SK-N-SH (cell line): ENCODE measurements around the gene GRIK5. TPM values are rescaled to one million over a fixed set of nuclear protein-coding genes. Genes with fewer than 3 reads are reported as not detected.

Experiments used
- CTCF ChIA-PET: fragments of 300-600, 350-600 bp; formaldehyde crosslinking; extraction: SDS; loops from one replicate; lab custom pipeline; 2021; lab: Yijun Ruan, JAX
- POLR2A ChIA-PET: fragments of 350-600 bp; sonication (Branson Sonifier 250); formaldehyde crosslinking; extraction: SDS; loops from one replicate; lab custom pipeline; 2020; ENCODE audit warnings: antibody characterized with exemption, inconsistent platforms; lab: Yijun Ruan, JAX
- DNase-seq: peaks from one replicate; pipeline ENCODE4 v3.0.0; 2012
- H2AFZ ChIP-seq: fragments of 200-600 bp; sonication (generic); 2 replicates; pipeline ENCODE4 v1.8.1; 2016; ENCODE audit warnings: antibody characterized with exemption, mild to moderate bottlenecking, low read depth
- H3F3A ChIP-seq: fragments of 200-600 bp; sonication (generic); replicated peaks from 2 replicates; pipeline ENCODE3; 2016; ENCODE audit warnings: antibody characterized with exemption, mild to moderate bottlenecking; ENCODE audit not compliant: insufficient read depth
- H3K27ac ChIP-seq, 2 experiments: fragments of 200-500 bp in 1 of 2; fragments of 200-600 bp in 1 of 2; sonication (Bioruptor generic) in 1 of 2; sonication (generic), shearing (Covaris generic) in 1 of 2; 2 replicates each; pipeline versions ENCODE4 v1.5.1 to v1.6.1; 2014 to 2016; ENCODE audit warnings: low read depth in 2 of 2, inconsistent platforms in 1 of 2, low read length in 1 of 2, mild to moderate bottlenecking in 1 of 2, mixed read lengths in 1 of 2
- H3K27me3 ChIP-seq: fragments of 200-600 bp; sonication (generic), shearing (Covaris generic); 2 replicates; pipeline ENCODE4 v1.6.1; 2016; ENCODE audit warnings: mixed run types; ENCODE audit not compliant: insufficient read depth
- H3K36me3 ChIP-seq, 2 experiments: fragments of 200-500 bp in 1 of 2; fragments of 200-600 bp in 1 of 2; sonication (Bioruptor generic) in 1 of 2; sonication (generic) in 1 of 2; replicated peaks in 1 of 2; 2 replicates each; pipeline versions ENCODE3 to v1.5.1; 2014 to 2016; ENCODE audit warnings: low read length in 1 of 2, mild to moderate bottlenecking in 1 of 2; ENCODE audit not compliant: insufficient read depth in 2 of 2, control insufficient read depth in 1 of 2
- H3K4me1 ChIP-seq, 2 experiments: fragments of 200-500 bp in 1 of 2; fragments of 200-600 bp in 1 of 2; sonication (Bioruptor generic) in 1 of 2; sonication (generic), shearing (Covaris generic) in 1 of 2; 2 replicates each; pipeline versions ENCODE4 v1.5.1 to v1.6.1; 2014 to 2016; ENCODE audit warnings: low read depth in 1 of 2, low read length in 1 of 2, mixed run types in 1 of 2; ENCODE audit not compliant: insufficient read depth in 2 of 2, control insufficient read depth in 1 of 2
- H3K4me2 ChIP-seq: fragments of 200-600 bp; sonication (generic), shearing (Covaris generic); 2 replicates; pipeline ENCODE4 v1.6.1; 2017; ENCODE audit warnings: mixed run types
- H3K4me3 ChIP-seq, 2 experiments: fragments of 200-500 bp in 1 of 2; fragments of 200-600 bp in 1 of 2; sonication (Bioruptor generic) in 1 of 2; sonication (generic), shearing (Covaris generic) in 1 of 2; 2 replicates each; pipeline versions ENCODE4 v1.5.1 to v1.8.1; 2014 to 2016; ENCODE audit warnings: low read depth in 2 of 2, inconsistent platforms in 1 of 2, low read length in 1 of 2, mild to moderate bottlenecking in 1 of 2, mixed read lengths in 1 of 2, moderate library complexity in 1 of 2
- H3K79me2 ChIP-seq: fragments of 200-600 bp; sonication (generic); 2 replicates; pipeline ENCODE4 v1.8.1; 2017; ENCODE audit warnings: mild to moderate bottlenecking; ENCODE audit not compliant: insufficient read depth
- H3K9ac ChIP-seq: fragments of 200-600 bp; sonication (generic); 2 replicates; pipeline ENCODE4 v1.6.1; 2017; ENCODE audit warnings: mixed run types
- H3K9me2 ChIP-seq: fragments of 200-600 bp; sonication (generic); 2 replicates; pipeline ENCODE4 v1.6.1; 2017; ENCODE audit warnings: mixed run types
- H3K9me3 ChIP-seq: fragments of 200-600 bp; sonication (generic); 2 replicates; pipeline ENCODE4 v1.6.1; 2017; ENCODE audit warnings: mixed run types, mild to moderate bottlenecking, moderate library complexity
- H4K20me1 ChIP-seq: fragments of 200-600 bp; sonication (generic); 2 replicates; pipeline ENCODE4 v1.6.1; 2017; ENCODE audit warnings: mild to moderate bottlenecking, mixed run types; ENCODE audit not compliant: insufficient read depth
- ELF1 ChIP-seq: IDR thresholded peaks from 2 replicates; pipeline ENCODE4 v1.4.0; 2012
- GABPA ChIP-seq: IDR thresholded peaks from 2 replicates; pipeline ENCODE4 v1.4.0; 2012; ENCODE audit warnings: low read depth, mild to moderate bottlenecking
- MXI1 ChIP-seq: IDR thresholded peaks from 2 replicates; pipeline ENCODE4 v1.6.1; 2012; ENCODE audit warnings: mild to moderate bottlenecking, low read depth, low read length, improper control_type of control experiment
- NRF1 ChIP-seq: IDR thresholded peaks from 2 replicates; pipeline ENCODE4 v1.6.1; 2012; ENCODE audit warnings: low read depth, mild to moderate bottlenecking, low read length
- POLR2AphosphoS5 ChIP-seq: IDR thresholded peaks from 2 replicates; pipeline ENCODE4 v1.6.1; 2012; ENCODE audit warnings: low read depth, low read length
- RAD21 ChIP-seq: IDR thresholded peaks from 2 replicates; pipeline ENCODE4 v1.6.1; 2012; ENCODE audit warnings: mild to moderate bottlenecking, low read length
- RXRA ChIP-seq: IDR thresholded peaks from 2 replicates; pipeline ENCODE4 v1.4.0; 2012; ENCODE audit warnings: low read depth, mild to moderate bottlenecking, borderline replicate concordance
- SIN3A ChIP-seq: IDR thresholded peaks from 2 replicates; pipeline ENCODE4 v1.6.1; 2012; ENCODE audit warnings: low read depth, mild to moderate bottlenecking, low read length, moderate library complexity, borderline replicate concordance
- SMC3 ChIP-seq: IDR thresholded peaks from 2 replicates; pipeline ENCODE4 v1.6.1; 2012; ENCODE audit warnings: low read depth, low read length, improper control_type of control experiment
- TCF12 ChIP-seq: IDR thresholded peaks from 2 replicates; pipeline ENCODE4 v1.4.0; 2012
- WGBS: methylation state at CpG from one replicate; pipeline ENCODE4 v1.1.6; 2017; ENCODE audit warnings: low lambda C conversion rate; 5-methylcytosine and 5-hydroxymethylcytosine counted together
- polyA plus RNA-seq, 3 experiments: library from polyadenylated mRNA; depleted of rRNA; stranded (reverse); fragments of >200 nt; gene quantifications; 2 replicates each; pipeline ENCODE4 v1.2.3, GENCODE V29; 2012
- TF ChIP-seq, protein P1 (sequence below): IDR thresholded peaks from 2 replicates; pipeline ENCODE4 v1.6.1; 2012; ENCODE audit warnings: mild to moderate bottlenecking, low read depth, low read length, moderate library complexity
- TF ChIP-seq, protein P2 (sequence below): fragments of 150-350 bp; IDR thresholded peaks from 2 replicates; pipeline ENCODE4 v1.6.1; 2016; ENCODE audit warnings: mild to moderate bottlenecking, low read depth, low read length
- TF ChIP-seq, protein P3 (sequence below): IDR thresholded peaks from 2 replicates; pipeline ENCODE4 v1.4.0; 2012; ENCODE audit warnings: low read depth

GRIK5 gene
- polyA plus RNA-seq, 1 of the 3 experiments (the other 2 are of a cell fraction): 2.4 TPM

DNA sequence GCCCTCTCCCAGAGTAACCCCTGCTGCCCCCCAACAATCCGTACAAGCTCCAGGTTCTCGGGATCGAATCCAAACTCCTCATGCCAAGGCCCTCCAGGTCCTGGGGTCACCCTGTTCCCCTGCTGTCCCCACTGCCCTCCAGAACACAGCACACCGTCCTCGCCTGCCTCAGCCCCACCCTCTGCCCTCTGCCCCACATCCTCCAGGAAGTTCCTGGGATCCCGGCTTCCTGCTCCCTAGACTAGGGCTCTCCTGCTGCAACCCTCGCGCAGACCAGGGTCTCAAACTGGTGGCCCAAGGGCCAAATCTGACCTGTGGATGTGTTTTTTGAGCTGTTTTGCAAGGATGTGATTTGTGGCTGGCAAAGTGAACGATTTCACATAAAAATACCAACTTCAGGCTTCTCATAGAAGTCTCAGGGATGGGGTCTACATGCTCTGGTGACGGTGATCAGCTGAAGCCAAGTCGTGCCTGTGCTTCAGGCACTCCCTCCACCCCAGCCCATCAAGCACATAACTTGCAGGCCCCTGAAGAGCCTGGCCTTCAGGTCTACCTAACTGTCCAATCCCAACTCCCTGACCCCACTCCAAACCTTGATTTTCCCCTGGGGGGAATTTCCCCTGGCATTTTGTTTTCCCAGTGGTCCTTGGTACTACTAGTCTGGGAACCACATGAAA is 112.7 kb downstream of the GRIK5 start:
- WGBS: 89% methylated on average over 8 of the region's 11 CpGs
- peak overlapping the region; percentile 22; the same call in 1 of the 2 replicates for H3K9ac ChIP-seq

More for the DNA sequence above, 112.7 kb downstream of the GRIK5 start:
- H3K36me3 ChIP-seq: peaks cover 0 to 11% of the 10 kb centered on the region in 2 experiments
- H3K79me2 ChIP-seq: no peaks in the 10 kb centered on the region
- no peak for DNase-seq
- H2AFZ ChIP-seq: no peak overlapping the region
- H3K4me2 ChIP-seq: peak overlapping the region; percentile 100
- TF ChIP-seq RXRA (no peak), SMC3 (no peak), TCF12 (no peak), ELF1 (no peak), RAD21 (no peak), MXI1 (no peak), NRF1 (no peak), POLR2AphosphoS5 (no peak), GABPA (no peak), SIN3A (no peak)
- TF ChIP-seq, protein P1, sequence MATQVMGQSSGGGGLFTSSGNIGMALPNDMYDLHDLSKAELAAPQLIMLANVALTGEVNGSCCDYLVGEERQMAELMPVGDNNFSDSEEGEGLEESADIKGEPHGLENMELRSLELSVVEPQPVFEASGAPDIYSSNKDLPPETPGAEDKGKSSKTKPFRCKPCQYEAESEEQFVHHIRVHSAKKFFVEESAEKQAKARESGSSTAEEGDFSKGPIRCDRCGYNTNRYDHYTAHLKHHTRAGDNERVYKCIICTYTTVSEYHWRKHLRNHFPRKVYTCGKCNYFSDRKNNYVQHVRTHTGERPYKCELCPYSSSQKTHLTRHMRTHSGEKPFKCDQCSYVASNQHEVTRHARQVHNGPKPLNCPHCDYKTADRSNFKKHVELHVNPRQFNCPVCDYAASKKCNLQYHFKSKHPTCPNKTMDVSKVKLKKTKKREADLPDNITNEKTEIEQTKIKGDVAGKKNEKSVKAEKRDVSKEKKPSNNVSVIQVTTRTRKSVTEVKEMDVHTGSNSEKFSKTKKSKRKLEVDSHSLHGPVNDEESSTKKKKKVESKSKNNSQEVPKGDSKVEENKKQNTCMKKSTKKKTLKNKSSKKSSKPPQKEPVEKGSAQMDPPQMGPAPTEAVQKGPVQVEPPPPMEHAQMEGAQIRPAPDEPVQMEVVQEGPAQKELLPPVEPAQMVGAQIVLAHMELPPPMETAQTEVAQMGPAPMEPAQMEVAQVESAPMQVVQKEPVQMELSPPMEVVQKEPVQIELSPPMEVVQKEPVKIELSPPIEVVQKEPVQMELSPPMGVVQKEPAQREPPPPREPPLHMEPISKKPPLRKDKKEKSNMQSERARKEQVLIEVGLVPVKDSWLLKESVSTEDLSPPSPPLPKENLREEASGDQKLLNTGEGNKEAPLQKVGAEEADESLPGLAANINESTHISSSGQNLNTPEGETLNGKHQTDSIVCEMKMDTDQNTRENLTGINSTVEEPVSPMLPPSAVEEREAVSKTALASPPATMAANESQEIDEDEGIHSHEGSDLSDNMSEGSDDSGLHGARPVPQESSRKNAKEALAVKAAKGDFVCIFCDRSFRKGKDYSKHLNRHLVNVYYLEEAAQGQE: no peak
- TF ChIP-seq, protein P2, sequence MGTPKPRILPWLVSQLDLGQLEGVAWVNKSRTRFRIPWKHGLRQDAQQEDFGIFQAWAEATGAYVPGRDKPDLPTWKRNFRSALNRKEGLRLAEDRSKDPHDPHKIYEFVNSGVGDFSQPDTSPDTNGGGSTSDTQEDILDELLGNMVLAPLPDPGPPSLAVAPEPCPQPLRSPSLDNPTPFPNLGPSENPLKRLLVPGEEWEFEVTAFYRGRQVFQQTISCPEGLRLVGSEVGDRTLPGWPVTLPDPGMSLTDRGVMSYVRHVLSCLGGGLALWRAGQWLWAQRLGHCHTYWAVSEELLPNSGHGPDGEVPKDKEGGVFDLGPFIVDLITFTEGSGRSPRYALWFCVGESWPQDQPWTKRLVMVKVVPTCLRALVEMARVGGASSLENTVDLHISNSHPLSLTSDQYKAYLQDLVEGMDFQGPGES: no peak
- TF ChIP-seq, protein P3, sequence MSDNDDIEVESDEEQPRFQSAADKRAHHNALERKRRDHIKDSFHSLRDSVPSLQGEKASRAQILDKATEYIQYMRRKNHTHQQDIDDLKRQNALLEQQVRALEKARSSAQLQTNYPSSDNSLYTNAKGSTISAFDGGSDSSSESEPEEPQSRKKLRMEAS: no peak
- TF ChIP-seq, all 33 proteins: peak for 0
- H3F3A ChIP-seq: no peaks in the 10 kb centered on the region
- ChIA-PET POLR2A (interaction anchor here (0.7 to 1.4 kb wide), 4 partner anchors 39 to 96 kb away, joined by 3 to 4 read pairs (median 4); no protein-coding TSS in a partner anchor), CTCF (interaction anchor here (0.9 to 4.0 kb wide), 18 partner anchors 10 to 164 kb away, joined by 3 to 38 read pairs (median 4); partner anchors contain the start of gene RPS19)
- peak overlapping the region in 1 of 2 experiments; percentile 89; a peak in 2 of 4 replicates for H3K4me3 ChIP-seq
- no peaks in the 10 kb centered on the region for H3K9me2 ChIP-seq
- H3K9me3 ChIP-seq: no peaks in the 10 kb centered on the region
- H3K27me3 ChIP-seq: no peaks in the 10 kb centered on the region
- H4K20me1 ChIP-seq: 0 out of 2 replicates have a peak, but pooled peaks cover 4% of the 10 kb centered on the region
- H3K4me1 ChIP-seq: peaks cover 6 to 10% of the 10 kb centered on the region in 2 experiments; a peak in 2 of 4 replicates
- H3K27ac ChIP-seq: no peak overlapping the region
